Activated T-helper 9 cell treated with anti-CD3 and anti-CD28 coated beads, Interleukin-2, amount 50 U/mL, for 16 hours (primary cell): ENCODE measurements around the gene RADIL.

Experiments used
- DNase-seq: peaks from one replicate; pipeline ENCODE4 v3.0.0-alpha.2; 2020; ENCODE audit warnings: low read depth

The RADIL gene

DNA sequence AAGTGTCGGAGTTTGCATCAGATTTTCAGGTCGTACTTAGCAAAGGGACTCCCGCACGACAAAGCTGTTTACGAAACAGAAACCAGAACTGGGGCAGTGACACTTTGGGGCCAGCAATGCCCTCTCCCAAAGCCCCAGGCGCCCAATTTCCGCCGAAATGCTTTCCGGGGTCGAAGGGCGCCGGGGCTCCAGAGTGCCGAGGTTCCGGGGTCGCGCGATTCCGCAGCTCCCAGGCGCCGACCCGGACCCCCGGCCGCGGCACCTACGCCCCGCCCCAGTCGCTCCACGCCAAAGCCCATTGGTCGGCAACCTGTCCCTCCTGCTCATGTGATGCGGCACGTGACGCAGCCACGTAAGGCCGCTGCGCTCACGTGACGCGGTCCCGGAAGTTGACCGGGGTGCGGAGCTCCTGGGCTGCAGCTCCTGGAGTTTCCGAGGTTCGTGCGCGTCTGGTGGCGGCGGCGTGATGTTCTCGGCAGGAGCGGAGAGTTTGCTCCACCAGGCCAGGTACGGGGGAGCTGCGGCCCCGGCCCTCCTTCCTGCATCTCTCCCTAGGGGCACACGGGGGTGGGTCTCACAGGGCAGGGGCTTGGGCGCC, 108.2 kb downstream of the RADIL start, which contains the start of gene AP5Z1:
AP5Z1 (plus strand) TSS at position 374 of the 598 bp plus-strand sequence; CDS start at position 467, 93 bp downstream.
- DNase-seq: peak; percentile 94

DNA sequence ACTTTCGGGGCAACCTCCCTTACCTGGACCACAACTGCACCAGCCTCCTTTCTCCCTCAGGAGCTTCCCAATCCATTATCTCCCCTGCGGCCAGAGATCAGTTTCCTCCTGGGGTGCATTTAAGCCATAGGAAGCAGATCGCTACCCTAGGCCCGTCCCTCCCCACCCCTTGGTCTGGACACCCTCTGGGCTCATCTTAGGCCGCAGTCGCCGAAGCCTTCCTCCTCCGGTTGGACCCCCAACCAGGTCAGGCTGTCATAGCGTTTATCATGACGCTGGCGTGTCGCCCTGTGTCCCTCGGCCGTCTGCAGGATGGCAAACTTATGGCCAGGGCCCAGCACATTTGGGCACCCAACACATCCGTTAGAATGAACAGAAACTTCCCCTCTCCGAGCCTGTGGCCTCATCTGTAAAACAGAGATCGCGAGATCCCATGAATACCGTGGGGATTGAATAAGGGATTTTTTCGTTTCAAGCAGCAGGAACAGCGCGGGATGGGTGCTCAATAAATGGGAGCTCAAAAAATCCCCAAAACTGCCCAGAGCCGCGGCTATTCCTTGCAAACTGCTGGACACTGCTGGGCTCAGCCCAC, 108.8 kb downstream of the RADIL start:
- DNase-seq: no peak

DNA sequence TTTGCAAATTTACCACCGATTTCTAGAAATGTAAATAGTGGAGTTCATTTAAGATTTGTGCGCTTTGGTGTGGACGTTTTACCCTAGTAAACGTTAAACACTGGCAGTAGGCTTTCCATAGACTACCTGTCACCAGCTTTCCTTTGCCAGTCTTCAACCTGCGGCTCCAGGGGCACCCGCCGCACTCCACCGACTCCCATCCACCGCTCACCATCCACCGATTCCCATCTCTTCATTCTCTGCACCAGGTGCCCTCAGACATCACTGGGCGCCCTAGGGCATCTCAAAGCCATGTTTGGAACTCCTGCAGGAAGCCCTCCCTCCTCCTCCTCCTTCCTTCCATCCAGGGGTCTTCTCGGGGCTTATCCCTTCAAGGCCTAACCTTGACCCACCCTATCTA, 109.5 kb downstream of the RADIL start:
- DNase-seq: no peak

DNA sequence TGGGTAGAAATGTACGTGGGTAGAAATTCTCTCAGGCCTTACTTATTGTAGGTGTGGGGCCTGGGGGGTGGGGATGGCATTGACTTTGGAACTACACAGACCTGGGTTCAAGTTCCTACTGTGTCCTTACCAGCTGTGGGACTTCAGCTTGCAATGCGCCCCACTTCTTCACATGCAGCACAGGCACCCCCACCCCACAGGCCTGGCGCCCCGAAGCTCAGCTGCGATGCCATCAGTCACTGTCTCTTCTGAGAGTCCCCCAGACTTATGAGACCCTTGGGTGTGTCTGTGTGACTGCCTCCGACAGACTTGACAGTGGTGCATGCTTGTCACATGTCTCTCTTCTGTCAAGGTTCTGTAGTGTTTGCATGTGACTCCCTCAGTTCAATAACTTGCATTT, 111.2 kb downstream of the RADIL start:
- DNase-seq: no peak

DNA sequence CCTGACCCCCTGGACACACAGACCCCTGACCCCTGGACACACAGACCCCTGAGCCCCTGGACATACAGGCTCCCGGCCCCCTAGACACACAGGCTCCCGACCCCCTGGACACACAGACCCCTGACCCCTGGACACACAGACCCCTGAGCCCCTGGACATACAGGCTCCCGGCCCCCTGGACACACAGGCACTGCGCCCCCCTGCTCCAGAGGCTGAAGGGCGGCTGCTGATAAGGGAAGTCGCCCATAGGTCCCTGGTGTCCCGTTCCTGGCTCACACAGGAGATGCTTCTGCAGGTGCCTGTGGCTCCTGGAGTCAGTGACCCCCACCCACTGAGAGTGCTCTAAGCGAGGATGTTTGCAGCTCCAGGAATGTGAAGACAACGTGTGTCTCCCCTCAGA, 111.8 kb downstream of the RADIL start:
- DNase-seq: no peak

DNA sequence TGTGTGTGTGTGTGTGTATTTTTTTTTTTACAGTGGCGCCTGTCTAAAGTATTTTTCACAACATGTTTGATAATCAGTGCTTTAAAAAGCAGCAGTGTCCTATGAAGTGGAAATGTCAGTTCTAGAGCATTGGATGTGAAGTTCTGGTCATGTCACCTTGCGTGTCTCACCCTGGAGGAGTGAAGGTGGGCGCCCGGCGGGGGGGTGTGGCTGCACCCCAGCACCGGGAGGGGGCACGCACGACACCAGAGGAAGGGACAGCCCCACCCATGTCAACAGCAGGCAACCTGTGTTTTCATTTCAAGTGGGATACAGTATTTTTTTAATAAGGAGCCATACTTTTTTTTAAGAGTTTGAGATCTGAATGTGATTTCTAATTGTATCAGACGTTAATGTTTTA, 112.6 kb downstream of the RADIL start:
- DNase-seq: no peak

DNA sequence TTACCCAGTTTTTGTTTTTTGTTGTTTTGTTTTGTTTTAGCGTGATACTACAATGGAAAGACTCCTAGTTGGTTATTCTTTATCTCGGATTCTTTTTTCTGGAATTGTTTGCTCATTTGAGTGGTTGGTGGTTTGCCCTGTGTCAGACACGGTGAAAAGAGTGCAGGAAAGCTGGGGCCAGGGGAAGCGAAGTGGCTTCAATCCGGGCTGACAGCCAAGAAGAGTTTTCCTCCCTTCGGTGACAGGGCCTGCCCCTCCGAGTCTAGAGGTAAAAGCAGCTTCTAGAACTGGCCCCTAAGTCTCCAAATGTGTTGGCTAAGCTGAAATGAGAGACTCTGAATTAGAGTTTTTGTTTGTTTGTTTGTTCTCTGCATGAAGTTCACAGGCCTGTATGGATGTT, 113.8 kb downstream of the RADIL start:
- no peak for DNase-seq

DNA sequence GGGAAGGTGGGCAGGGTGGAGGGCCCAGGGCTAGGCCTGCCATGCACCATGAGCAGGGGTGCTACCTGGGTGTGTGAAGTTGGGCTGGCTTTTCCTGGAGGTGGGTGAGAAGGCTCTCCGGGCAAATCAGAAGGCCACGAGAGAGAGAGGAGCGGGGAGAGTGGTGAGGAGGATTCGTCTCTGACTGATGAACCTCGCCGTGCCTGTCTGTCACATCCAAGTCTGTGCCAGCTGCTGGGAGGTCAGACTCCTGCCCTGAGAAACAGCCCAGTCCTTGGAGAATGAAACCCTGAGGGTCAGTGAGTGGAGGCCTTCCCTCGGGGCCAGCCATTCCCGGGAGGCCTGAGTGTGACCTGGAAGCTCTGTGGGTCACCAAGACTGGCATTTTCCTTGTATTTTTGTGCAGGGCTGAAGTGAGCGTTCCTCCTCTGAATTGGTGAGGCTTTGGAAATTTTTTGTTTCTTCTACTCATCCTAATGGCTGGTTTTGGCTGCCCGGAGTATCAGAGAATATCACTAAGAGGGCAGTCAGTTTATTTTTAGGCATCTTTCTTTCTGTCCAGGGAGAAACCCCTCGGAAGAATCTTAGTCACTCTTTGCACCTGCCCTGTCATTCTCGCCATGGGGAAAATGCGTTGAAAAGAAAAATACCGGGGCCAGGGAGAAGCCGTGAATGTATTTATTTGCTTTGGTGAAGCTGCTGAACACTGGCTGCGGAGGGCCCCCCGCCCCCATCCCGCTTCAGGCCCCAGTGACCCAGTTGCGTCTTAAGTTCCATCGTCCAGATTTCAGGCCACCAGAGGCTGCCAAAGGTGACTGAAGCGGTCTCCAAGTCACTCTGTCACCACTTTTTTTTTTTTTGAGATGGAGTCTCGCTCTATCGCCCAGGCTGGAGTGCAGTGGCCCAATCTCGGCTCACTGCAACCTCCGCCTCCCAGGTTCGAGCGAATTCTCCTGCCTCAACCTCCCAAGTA, 114.6 kb downstream of the RADIL start:
- no peak for DNase-seq

DNA sequence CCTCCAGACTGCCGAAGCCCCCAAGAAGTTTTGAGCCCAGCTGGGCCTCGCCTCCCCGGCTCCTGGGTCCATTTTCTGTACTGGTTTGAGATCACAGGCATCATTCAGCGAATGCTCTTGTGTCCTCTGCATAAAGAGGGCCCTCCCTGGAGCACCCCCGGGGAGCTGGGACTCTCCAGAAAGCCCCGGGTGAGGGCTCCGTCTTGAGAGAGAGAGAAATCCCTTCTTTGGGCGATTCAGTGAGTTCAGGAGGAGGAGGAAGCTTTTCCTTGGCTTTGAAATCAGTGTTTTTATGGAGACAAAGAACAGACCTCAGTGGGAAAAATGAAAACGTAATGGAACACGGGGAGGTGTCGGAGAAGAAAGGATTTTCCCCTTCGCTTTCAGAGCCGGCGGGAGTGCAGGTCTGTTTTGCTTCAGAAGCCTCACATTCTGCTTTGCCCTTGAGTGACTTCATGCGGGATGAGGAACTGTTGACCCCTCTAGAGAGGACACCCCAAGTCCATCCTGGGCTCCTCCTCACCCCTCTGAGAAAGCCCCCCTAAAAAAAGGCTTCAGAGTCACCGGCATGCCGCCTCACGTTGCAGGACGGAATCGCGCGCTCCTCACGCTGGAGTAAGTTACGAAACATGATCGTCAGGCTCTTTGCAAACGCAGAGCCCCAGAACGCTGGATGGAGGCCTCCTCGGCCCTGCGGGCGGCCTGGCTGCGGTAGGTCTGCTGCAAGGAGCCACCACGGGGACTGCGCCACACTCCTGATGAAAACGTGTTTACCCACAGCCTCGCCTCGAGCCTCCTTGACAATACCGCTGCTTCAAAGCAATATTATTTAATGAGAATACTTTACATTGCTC, 116.6 kb downstream of the RADIL start:
- no peak for DNase-seq

DNA sequence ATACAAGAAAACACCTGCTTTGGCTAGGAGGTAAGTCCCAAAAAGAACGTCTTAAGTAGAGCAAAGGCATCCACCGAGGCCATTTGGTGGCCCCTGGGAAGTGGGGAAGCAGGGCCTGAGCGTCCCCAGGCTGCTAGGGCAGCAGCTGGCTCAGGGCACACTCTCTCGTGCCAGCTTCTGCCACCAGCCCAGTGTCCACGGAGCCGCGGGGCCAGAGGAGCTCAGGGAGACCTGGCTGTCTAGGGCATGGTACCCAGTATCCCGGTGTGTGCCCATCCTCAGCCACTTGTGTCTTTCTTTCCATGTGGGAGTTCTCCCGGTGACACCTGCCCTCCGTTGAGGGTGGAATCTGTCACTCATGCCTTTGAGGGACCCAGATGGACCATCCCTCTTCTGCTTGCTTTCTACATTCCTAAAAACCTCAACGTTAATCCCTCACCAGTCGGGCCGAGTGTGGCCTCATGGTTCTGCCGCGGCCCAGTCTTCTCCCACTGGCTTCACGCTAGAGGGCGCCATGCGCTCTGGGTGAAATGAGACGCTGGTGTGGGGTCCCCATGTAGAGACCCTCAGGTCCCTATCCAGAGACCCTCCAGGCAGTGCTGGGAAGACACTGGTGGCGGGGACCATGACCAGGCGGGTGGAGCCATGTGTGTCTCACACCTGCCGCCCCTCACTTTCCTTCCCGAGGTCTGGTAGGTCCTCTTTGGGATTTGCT, 117.6 kb downstream of the RADIL start:
- no peak for DNase-seq

DNA sequence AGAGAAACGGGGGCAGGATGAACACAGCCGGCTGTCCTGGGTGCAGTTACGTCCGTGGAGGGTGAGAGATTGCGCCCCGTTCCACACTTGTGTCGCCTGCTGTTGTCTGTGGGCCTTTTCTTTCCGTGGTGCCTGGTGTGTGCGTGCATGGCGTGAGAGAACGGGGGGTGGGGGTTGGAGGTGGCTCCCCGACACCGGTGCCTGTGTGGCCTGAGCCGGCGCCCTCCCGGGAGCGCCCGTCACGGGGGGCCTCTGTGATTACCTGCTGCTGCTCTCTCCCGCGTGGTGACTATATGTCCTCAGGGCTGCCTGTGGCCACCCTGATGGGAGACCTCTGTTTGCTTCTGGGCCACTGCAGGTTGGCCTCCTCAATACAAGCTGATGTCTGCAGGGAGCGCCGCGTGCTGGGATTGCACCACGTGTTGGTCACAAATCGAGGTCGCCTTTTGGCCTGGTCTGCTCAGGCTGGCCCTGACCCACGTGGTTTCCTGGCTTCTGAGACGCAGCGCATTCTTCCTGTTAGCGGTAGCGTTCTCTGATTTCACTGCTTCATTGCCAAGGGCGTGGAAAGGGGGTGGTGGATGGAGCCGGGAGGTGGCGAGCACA, 119.0 kb downstream of the RADIL start:
- no peak for DNase-seq

DNA sequence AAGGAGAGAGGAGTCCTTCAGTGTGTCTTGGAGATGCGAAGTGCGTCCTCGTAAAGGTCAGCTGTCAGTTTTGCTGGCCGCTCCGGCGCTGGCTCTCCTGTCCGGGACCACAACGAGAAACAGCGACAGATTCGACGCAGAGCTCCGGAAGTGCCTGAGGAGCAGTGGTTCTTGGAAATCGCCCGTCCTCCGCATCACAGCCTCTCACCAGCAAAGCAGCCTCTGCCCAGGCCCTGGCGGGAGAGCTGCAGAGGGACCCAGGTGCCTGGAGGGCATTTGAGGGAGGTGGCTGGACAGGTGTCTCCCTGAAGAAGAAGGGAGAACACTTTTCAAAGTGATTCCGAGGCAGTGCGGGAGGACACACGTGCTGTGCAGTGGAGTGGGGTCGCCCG, 119.7 kb downstream of the RADIL start:
- DNase-seq: no peak

DNA sequence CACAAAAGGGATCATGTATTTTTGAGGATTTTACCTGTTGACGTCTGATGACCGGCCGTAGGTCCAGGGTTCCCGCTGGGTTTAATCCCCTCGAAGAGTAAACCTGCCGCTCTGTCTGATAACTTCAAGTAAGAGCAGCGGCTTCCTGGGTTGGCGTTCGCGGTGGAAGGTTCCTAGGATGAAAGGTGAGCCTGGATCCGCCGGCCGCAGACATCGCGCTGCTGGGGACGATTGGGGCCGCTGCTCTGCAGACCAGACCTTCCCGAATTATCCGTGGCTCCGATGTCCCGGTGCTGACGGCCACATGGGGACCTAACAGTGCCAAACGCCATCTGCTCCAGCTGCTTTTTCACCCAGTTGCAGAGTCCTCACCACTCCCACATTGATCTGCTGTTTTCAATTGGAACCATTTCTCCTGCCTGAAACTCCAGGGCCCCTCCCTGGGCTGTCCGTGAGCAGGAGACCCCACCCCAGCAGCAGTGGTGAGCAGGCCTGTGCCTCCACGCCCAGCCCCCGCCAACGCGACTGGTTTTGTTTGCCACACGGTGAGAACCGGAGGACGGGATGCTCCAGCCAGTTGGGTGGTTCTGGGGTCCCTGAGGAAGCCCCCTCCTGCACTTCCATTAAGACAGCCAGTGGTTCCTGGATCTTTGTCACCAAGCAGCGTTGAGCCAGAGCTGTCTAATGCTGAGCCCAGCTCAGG, 120.3 kb downstream of the RADIL start:
- no peak for DNase-seq

DNA sequence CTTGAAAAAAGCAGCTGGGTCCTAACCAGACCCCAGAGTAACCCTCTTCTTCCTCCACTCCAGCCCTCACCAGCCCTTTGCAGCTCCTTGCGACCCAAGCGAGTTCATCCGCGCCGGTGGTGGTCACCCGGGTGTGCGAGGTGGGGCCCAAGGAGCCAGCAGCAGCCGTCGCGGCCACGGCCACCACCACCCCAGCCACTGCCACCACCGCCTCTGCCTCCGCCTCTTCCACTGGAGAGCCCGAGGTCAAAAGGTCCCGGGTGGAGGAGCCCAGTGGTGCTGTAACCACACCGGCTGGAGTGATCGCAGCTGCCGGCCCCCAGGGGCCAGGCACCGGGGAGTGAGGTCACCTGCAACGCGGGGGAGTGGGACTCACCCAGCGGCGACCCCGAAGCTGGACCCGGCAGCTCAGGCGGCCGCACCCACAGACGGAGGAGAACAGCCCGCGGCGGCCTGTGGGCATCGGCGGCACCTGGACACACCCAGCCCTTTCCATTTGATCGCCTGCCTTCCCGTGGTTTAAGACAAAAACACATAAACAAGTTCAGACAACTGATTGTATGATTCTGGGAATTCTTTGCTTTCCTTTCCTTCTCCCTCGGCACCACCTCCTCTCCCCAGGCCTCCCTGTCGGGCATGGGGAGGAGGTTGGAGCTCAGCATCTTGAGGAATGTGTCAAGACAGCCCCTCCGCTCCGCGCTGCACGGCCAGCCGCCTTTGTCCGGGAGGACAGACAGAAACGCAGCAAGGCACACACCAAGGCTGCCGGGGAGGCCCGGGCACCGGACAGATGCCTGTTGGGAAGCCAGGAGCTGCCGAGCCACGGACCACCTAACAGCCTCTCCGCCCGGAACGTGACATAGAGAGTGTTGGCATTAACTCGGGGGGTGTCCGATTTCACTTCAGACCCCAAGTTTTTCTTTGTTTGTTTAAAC, 121.1 kb downstream of the RADIL start:
- no peak for DNase-seq

DNA sequence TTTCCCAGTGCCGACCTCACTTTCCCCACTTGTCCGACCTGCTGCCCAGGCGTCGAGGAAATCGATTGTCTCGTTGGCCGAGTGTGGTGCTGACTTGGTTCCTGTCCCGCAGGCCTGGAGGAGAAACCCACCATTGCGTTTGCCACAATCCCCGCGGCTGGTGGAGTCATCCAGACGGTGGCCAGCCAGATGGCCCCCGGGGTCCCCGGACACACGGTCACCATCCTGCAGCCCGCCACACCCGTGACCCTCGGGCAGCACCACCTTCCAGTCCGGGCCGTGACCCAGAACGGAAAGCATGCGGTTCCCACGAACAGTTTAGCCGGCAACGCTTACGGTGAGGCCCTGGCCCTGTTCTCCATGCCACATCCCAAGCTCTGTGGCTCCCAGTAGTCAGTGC, 122.6 kb downstream of the RADIL start:
- no peak for DNase-seq

DNA sequence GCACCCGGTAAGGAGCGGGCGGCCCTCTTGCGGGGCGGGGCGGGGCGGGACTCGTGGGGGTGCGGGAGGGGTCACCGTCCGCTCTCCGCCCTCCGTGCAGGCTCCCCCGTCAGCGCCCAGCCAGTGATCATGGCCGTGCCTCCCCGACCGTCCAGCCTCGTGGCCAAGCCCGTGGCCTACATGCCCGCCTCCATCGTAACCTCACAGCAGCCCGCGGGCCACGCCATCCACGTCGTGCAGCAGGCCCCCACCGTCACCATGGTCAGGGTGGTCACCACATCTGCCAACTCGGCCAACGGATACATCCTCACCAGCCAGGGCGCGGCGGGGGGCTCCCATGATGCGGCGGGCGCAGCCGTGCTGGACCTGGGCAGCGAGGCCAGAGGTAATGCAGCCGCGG, 124.3 kb downstream of the RADIL start:
- no peak for DNase-seq

DNA sequence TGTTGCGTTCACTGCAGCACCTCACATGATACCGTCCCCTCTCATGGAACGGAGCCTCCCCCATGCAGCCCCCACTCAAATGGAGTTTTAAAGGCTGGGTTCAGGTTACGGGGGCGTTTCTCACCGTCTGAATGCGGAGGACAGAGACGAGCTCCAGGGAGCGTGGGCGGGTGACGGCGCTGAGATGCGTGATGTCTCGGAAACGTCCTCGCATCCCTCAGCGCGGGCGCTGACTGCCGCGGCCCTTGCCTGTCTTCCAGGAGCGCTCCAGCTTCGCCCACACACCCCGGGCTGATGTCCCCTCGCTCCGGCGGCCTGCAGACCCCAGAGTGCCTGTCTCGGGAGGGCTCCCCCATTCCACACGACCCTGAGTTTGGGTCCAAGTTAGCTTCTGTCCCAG, 124.7 kb downstream of the RADIL start:
- DNase-seq: no peak

DNA sequence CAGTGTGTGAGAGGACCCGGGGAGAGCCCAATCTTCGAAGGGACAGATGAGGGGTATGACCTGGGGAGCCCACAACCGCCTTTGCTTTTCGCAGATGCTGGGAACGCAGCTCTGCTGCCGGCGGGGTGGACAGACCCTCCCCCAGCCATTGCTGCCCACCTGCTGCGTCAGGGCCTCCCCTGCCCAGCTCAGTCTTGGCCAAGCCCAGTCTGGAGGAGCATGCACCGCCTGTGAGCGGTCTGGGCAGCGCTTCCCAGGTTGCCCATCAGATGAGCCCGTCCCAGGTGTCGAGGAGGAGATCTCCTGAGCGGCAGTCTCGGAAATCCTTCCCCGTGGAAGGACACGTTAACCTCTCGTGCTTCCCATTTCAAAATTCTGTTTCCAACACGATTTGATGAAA, 125.4 kb downstream of the RADIL start:
- no peak for DNase-seq

DNA sequence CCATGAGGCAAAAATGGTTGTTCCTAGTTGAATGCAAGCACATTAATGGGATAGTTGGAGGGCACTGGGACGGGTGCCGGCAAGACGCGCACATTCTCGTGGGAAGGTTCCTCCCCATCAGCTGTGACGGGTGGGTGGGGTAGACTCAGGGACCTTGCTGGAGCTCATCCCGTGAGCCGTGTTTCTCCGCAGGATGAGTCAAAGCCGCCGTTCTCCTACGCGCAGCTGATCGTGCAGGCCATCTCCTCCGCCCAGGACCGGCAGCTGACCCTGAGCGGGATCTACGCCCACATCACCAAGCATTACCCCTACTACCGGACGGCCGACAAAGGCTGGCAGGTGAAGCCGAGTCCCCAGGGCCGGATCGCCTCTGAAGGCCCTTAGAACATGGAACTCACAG, 128.5 kb downstream of the RADIL start:
- DNase-seq: no peak
